WTC11 (cell line): Measurements from ENCODE around the gene OLFML2B. TPM values are rescaled to one million over a fixed set of nuclear protein-coding genes. Genes with fewer than 3 reads are reported as not detected.

Experiments
- ATAC-seq: fragments of 200-7000 bp; cut with Tn5 transposase; 2 replicates; pipeline ENCODE4 v1.10.0; 2021; ENCODE audit warnings: mild to moderate bottlenecking, moderate library complexity
- CTCF ChIA-PET: fragments of 300-600 bp; sonication (Branson Sonifier 250); formaldehyde crosslinking; loops from one replicate; lab custom pipeline; 2021; ENCODE audit warnings: antibody characterized with exemption; lab: Charles Lee
- POLR2A ChIA-PET: fragments of 350-600 bp; sonication (Branson Sonifier 250); formaldehyde crosslinking; loops from one replicate; lab custom pipeline; 2021; ENCODE audit warnings: antibody characterized with exemption; lab: Charles Lee
- DNase-seq: peaks from one replicate; pipeline ENCODE4 v3.0.0; 2021; ENCODE audit warnings: low spot score
- H3K27ac Mint-ChIP-seq: 2 replicates; pipeline ENCODE4 v1.8.0; 2021; ENCODE audit warnings: mixed read lengths
- H3K27me3 Mint-ChIP-seq: 2 replicates; pipeline ENCODE4 v1.8.0; 2021; ENCODE audit warnings: low read depth, mild to moderate bottlenecking, moderate library complexity, mixed read lengths
- H3K36me3 Mint-ChIP-seq: 2 replicates; pipeline ENCODE4 v1.8.0; 2021; ENCODE audit warnings: mixed read lengths
- H3K4me1 Mint-ChIP-seq: 2 replicates; pipeline ENCODE4 v1.8.0; 2022; ENCODE audit warnings: mixed read lengths
- H3K4me3 Mint-ChIP-seq: 2 replicates; pipeline ENCODE4 v1.8.0; 2021; ENCODE audit warnings: mild to moderate bottlenecking, moderate library complexity, mixed read lengths
- H3K9me3 Mint-ChIP-seq: 2 replicates; pipeline ENCODE4 v1.8.0; 2021; ENCODE audit warnings: mixed read lengths
- CBFB ChIP-seq: sonication (generic); formaldehyde crosslinking; IDR thresholded peaks from 2 replicates; pipeline ENCODE4 v1.8.1; 2022; ENCODE audit warnings: mild to moderate bottlenecking, low read depth, missing genetic modification reagents
- CREB1 ChIP-seq: sonication (generic); formaldehyde crosslinking; IDR thresholded peaks from 2 replicates; pipeline ENCODE4 v1.8.0; 2023; ENCODE audit warnings: mild to moderate bottlenecking, missing genetic modification reagents
- ELF4 ChIP-seq: sonication (generic); formaldehyde crosslinking; IDR thresholded peaks from 2 replicates; pipeline ENCODE4 v1.8.1; 2022; ENCODE audit warnings: low read depth, mild to moderate bottlenecking, moderate library complexity, missing genetic modification reagents
- FOXP1 ChIP-seq: sonication (generic); formaldehyde crosslinking; IDR thresholded peaks from 2 replicates; pipeline ENCODE4 v1.8.0; 2022; ENCODE audit warnings: missing genetic modification reagents, mild to moderate bottlenecking, moderate library complexity, borderline replicate concordance
- GABPB1 ChIP-seq: sonication (generic); formaldehyde crosslinking; IDR thresholded peaks from 2 replicates; pipeline ENCODE4 v1.8.1; 2023; ENCODE audit warnings: mild to moderate bottlenecking, missing genetic modification reagents
- IRF2 ChIP-seq: sonication (generic); formaldehyde crosslinking; IDR thresholded peaks from 2 replicates; pipeline ENCODE4 v1.8.0; 2022; ENCODE audit warnings: low read depth, missing genetic modification reagents, borderline replicate concordance
- MXD4 ChIP-seq: fragments of 250-450 bp; sonication (Bioruptor Pico); IDR thresholded peaks from 2 replicates; pipeline ENCODE4 v1.8.0; 2021; ENCODE audit warnings: mild to moderate bottlenecking, moderate library complexity, borderline replicate concordance
- NFYB ChIP-seq: sonication (generic); formaldehyde crosslinking; conservative IDR thresholded peaks from 2 replicates; pipeline ENCODE4 v1.8.0; 2022; ENCODE audit warnings: low read depth, missing genetic modification reagents
- TEAD1 ChIP-seq: sonication (generic); formaldehyde crosslinking; IDR thresholded peaks from 2 replicates; pipeline ENCODE4 v1.8.0; 2022; ENCODE audit warnings: mild to moderate bottlenecking, missing genetic modification reagents
- ZNF138 ChIP-seq: sonication (generic); formaldehyde crosslinking; conservative IDR thresholded peaks from 2 replicates; pipeline ENCODE4 v1.8.1; 2022; ENCODE audit warnings: mild to moderate bottlenecking, moderate library complexity, missing genetic modification reagents
- ZNF396 ChIP-seq: fragments of 250-450 bp; sonication (Bioruptor Pico); IDR thresholded peaks from 2 replicates; pipeline ENCODE4 v1.8.0; 2021; ENCODE audit warnings: mild to moderate bottlenecking, moderate library complexity, borderline replicate concordance
- total RNA-seq: library from RNA; stranded (reverse); gene quantifications from 3 replicates; pipeline ENCODE4 v1.2.3, GENCODE V29; 2021
- TF ChIP-seq, protein P1 (sequence below): sonication (generic); formaldehyde crosslinking; conservative IDR thresholded peaks from 2 replicates; pipeline ENCODE4 v1.8.1; 2022; ENCODE audit warnings: mild to moderate bottlenecking, missing genetic modification reagents
- TF ChIP-seq, protein P2 (sequence below): sonication (generic); formaldehyde crosslinking; IDR thresholded peaks from 2 replicates; pipeline ENCODE4 v1.8.1; 2022; ENCODE audit warnings: low read depth, missing genetic modification reagents, borderline replicate concordance
- TF ChIP-seq, protein P3 (sequence below): sonication (generic); formaldehyde crosslinking; IDR thresholded peaks from 2 replicates; pipeline ENCODE4 v1.8.0; 2022; ENCODE audit warnings: mild to moderate bottlenecking, missing genetic modification reagents
- TF ChIP-seq, protein P4 (sequence below): fragments of 250-450 bp; sonication (Bioruptor Pico); IDR thresholded peaks from 2 replicates; pipeline ENCODE4 v1.9.0; 2021; ENCODE audit warnings: mild to moderate bottlenecking
- TF ChIP-seq, protein P5 (sequence below): sonication (generic); formaldehyde crosslinking; IDR thresholded peaks from 2 replicates; pipeline ENCODE4 v1.8.0; 2022; ENCODE audit warnings: mild to moderate bottlenecking, missing genetic modification reagents
- TF ChIP-seq, protein P6 (sequence below): fragments of 250-450 bp; sonication (Bioruptor Pico); IDR thresholded peaks from 2 replicates; pipeline ENCODE4 v1.8.0; 2021; ENCODE audit warnings: mild to moderate bottlenecking
- TF ChIP-seq, protein P7 (sequence below): sonication (generic); formaldehyde crosslinking; IDR thresholded peaks from 2 replicates; pipeline ENCODE4 v1.8.1; 2022; ENCODE audit warnings: mild to moderate bottlenecking, missing genetic modification reagents, moderate library complexity, borderline replicate concordance
- TF ChIP-seq, protein P8 (sequence below): fragments of 250-450 bp; sonication (Bioruptor Pico); IDR thresholded peaks from 2 replicates; pipeline ENCODE4 v1.9.0; 2021; ENCODE audit warnings: mild to moderate bottlenecking
- TF ChIP-seq, protein P9 (sequence below): sonication (generic); formaldehyde crosslinking; IDR thresholded peaks from 2 replicates; pipeline ENCODE4 v1.8.1; 2022; ENCODE audit warnings: low read depth, mild to moderate bottlenecking, moderate library complexity, missing genetic modification reagents, borderline replicate concordance

Gene OLFML2B
- total RNA-seq, 1 experiment from 2014 or later = 4.9 TPM

DNA sequence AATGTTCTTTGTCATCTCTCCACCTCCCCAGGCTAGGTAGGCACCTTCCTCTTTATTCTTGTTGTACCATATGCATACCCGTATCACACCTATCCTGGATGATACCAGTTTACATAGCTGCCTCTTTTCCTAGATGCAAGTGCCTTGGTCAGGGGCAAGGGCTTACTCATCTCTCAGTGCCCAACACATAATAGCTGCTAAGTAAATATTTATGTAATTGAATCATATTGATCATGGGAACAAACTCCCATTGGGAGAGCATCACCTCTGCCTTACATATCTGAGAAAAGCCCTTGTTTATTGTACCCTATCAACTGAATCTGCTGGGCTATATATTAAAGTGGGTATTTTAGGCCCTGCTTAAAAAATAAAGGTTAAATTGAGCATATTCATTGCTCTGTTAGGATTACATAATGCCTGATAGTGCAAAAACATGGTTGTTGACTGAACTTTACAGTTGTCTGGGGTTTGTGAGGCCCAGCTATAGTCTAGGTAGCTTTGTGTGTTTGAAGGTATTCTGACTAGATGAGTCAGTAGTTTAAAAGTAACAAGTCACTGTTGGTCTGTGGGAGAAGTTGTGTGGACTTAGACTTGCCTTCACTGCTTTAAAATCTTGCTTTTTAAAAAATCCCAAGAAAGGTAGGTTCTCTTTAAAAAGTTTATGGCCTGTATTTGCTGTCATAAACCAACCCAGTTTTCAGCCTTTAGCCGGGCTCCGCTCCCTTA, 82.6 kb downstream of the OLFML2B start (continued):
- TF ChIP-seq, protein P1, sequence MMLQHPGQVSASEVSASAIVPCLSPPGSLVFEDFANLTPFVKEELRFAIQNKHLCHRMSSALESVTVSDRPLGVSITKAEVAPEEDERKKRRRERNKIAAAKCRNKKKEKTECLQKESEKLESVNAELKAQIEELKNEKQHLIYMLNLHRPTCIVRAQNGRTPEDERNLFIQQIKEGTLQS (CRISPR knock-in tag) = no peak
- TF ChIP-seq ELF4 (CRISPR knock-in tag) = no peak
- TF ChIP-seq, protein P2, sequence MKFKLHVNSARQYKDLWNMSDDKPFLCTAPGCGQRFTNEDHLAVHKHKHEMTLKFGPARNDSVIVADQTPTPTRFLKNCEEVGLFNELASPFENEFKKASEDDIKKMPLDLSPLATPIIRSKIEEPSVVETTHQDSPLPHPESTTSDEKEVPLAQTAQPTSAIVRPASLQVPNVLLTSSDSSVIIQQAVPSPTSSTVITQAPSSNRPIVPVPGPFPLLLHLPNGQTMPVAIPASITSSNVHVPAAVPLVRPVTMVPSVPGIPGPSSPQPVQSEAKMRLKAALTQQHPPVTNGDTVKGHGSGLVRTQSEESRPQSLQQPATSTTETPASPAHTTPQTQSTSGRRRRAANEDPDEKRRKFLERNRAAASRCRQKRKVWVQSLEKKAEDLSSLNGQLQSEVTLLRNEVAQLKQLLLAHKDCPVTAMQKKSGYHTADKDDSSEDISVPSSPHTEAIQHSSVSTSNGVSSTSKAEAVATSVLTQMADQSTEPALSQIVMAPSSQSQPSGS (CRISPR knock-in tag) = no peak

DNA sequence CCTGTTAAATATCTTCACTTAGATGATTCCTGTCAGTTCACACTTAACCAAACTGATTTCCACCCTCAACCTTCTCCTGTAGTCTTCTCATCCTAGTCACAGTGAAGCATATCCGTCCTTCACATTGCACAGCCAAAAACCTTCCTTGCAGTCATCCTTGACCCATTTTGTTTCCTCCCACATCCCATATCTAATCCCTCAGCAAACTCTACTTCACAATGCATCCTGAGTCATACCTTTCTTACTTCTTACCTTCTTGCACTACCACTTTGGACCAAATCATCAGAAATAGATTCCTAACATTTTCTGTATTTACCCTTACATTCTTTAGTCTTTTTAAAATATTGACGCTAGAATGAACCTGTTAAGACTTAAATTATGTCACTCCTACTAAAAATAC, 86.9 kb downstream of the OLFML2B start:
- Mint-ChIP-seq H3K27me3 (no peaks in the 10 kb centered on the region), H3K36me3 (no peaks in the 10 kb centered on the region)
- POLR2A ChIA-PET = no interaction called here

DNA sequence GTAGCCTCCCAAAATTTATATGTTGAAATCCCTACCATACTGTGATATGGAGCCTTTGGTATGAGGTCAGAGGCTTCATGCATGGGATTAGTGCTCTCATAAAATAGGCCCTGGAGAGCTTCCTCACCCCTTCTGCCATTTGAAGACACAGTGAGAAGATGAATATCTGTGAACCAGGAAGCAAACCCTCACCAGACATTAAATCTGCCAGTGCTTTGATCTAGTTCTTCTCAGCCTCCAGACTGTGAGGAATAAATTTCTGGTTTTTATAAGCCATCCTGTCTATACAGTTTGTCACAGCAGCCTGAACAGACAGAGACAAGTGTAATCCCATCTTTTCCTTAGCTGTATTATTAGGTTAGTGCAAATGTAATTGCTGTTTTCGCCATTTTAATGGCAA, 88.4 kb downstream of the OLFML2B start:
- no peaks in the 10 kb centered on the region for H3K27me3 Mint-ChIP-seq
- H3K9me3 Mint-ChIP-seq = no peaks in the 10 kb centered on the region
- ATAC-seq (no peak), DNase-seq (no peak)
- H3K4me1 Mint-ChIP-seq = no peaks in the 10 kb centered on the region
- POLR2A ChIA-PET = no interaction called here
- no peak overlapping the region for H3K27ac Mint-ChIP-seq
- no peak overlapping the region for H3K4me3 Mint-ChIP-seq
- CTCF ChIA-PET = interaction anchor here (0.7 kb wide), 1 partner anchor 30 kb away, joined by 3 read pairs; no protein-coding TSS in a partner anchor
- no peaks in the 10 kb centered on the region for H3K36me3 Mint-ChIP-seq
- TF ChIP-seq, protein P3, sequence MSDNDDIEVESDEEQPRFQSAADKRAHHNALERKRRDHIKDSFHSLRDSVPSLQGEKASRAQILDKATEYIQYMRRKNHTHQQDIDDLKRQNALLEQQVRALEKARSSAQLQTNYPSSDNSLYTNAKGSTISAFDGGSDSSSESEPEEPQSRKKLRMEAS (CRISPR knock-in tag) = no peak
- no peak for TF ChIP-seq CREB1 (CRISPR knock-in tag)
- TF ChIP-seq TEAD1 (CRISPR knock-in tag) = no peak
- TF ChIP-seq, protein P4, sequence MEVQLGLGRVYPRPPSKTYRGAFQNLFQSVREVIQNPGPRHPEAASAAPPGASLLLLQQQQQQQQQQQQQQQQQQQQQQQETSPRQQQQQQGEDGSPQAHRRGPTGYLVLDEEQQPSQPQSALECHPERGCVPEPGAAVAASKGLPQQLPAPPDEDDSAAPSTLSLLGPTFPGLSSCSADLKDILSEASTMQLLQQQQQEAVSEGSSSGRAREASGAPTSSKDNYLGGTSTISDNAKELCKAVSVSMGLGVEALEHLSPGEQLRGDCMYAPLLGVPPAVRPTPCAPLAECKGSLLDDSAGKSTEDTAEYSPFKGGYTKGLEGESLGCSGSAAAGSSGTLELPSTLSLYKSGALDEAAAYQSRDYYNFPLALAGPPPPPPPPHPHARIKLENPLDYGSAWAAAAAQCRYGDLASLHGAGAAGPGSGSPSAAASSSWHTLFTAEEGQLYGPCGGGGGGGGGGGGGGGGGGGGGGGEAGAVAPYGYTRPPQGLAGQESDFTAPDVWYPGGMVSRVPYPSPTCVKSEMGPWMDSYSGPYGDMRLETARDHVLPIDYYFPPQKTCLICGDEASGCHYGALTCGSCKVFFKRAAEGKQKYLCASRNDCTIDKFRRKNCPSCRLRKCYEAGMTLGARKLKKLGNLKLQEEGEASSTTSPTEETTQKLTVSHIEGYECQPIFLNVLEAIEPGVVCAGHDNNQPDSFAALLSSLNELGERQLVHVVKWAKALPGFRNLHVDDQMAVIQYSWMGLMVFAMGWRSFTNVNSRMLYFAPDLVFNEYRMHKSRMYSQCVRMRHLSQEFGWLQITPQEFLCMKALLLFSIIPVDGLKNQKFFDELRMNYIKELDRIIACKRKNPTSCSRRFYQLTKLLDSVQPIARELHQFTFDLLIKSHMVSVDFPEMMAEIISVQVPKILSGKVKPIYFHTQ (CRISPR knock-in tag) = no peak
- TF ChIP-seq, protein P5, sequence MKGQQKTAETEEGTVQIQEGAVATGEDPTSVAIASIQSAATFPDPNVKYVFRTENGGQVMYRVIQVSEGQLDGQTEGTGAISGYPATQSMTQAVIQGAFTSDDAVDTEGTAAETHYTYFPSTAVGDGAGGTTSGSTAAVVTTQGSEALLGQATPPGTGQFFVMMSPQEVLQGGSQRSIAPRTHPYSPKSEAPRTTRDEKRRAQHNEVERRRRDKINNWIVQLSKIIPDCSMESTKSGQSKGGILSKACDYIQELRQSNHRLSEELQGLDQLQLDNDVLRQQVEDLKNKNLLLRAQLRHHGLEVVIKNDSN (CRISPR knock-in tag) = no peak
- TF ChIP-seq, protein P6, sequence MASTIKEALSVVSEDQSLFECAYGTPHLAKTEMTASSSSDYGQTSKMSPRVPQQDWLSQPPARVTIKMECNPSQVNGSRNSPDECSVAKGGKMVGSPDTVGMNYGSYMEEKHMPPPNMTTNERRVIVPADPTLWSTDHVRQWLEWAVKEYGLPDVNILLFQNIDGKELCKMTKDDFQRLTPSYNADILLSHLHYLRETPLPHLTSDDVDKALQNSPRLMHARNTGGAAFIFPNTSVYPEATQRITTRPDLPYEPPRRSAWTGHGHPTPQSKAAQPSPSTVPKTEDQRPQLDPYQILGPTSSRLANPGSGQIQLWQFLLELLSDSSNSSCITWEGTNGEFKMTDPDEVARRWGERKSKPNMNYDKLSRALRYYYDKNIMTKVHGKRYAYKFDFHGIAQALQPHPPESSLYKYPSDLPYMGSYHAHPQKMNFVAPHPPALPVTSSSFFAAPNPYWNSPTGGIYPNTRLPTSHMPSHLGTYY (CRISPR knock-in tag) = no peak
- TF ChIP-seq, protein P7, sequence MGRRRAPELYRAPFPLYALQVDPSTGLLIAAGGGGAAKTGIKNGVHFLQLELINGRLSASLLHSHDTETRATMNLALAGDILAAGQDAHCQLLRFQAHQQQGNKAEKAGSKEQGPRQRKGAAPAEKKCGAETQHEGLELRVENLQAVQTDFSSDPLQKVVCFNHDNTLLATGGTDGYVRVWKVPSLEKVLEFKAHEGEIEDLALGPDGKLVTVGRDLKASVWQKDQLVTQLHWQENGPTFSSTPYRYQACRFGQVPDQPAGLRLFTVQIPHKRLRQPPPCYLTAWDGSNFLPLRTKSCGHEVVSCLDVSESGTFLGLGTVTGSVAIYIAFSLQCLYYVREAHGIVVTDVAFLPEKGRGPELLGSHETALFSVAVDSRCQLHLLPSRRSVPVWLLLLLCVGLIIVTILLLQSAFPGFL (CRISPR knock-in tag) = no peak
- TF ChIP-seq ZNF396 = no peak

More for the DNA sequence above, 86.9 kb downstream of the OLFML2B start:
- DNase-seq (no peak), ATAC-seq (no peak)
- Mint-ChIP-seq H3K4me3 (no peak overlapping the region), H3K27ac (no peak overlapping the region), H3K9me3 (no peaks in the 10 kb centered on the region), H3K4me1 (no peaks in the 10 kb centered on the region)
- CTCF ChIA-PET = no interaction called here
- TF ChIP-seq, protein P8, sequence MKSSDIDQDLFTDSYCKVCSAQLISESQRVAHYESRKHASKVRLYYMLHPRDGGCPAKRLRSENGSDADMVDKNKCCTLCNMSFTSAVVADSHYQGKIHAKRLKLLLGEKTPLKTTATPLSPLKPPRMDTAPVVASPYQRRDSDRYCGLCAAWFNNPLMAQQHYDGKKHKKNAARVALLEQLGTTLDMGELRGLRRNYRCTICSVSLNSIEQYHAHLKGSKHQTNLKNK (CRISPR knock-in tag) = no peak
- TF ChIP-seq IRF2 (CRISPR knock-in tag) (no peak), FOXP1 (CRISPR knock-in tag) (no peak), CBFB (no peak), NFYB (CRISPR knock-in tag) (no peak), ZNF138 (no peak), GABPB1 (CRISPR knock-in tag) (no peak), MXD4 (CRISPR knock-in tag) (no peak)
- TF ChIP-seq, protein P3 (CRISPR knock-in tag) = no peak
- TF ChIP-seq, protein P6 (CRISPR knock-in tag) = no peak
- TF ChIP-seq, protein P9, sequence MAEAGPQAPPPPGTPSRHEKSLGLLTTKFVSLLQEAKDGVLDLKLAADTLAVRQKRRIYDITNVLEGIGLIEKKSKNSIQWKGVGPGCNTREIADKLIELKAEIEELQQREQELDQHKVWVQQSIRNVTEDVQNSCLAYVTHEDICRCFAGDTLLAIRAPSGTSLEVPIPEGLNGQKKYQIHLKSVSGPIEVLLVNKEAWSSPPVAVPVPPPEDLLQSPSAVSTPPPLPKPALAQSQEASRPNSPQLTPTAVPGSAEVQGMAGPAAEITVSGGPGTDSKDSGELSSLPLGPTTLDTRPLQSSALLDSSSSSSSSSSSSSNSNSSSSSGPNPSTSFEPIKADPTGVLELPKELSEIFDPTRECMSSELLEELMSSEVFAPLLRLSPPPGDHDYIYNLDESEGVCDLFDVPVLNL = no peak
- TF ChIP-seq, protein P1 (CRISPR knock-in tag) = no peak
